ENCODE measurements around the gene GLCCI1.

GLCCI1 gene

GRCh38 chr7:7962851-7963250, 5.7 kb upstream of the GLCCI1 start:
- DNase-seq = no peak

DNA sequence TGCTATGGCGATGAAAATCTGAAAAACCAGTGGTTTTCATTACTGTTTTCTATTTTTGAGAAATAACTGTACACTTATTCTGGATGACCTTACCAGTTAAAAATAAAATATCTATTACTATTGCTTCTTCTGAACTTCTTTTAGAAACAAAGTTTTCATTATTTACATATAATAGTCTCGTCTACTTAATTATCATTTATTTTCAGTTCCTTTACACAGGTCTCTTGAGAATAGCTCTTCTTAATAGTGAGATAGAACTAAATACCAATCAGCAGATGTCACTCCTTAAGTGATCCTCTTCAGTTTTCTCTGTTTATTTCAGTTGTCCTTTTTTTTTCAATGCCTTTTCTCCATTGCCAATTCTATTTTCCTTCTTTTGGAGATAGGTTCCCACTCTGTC, 4.3 kb upstream of the GLCCI1 start:
- DNase-seq = no peak

DNA sequence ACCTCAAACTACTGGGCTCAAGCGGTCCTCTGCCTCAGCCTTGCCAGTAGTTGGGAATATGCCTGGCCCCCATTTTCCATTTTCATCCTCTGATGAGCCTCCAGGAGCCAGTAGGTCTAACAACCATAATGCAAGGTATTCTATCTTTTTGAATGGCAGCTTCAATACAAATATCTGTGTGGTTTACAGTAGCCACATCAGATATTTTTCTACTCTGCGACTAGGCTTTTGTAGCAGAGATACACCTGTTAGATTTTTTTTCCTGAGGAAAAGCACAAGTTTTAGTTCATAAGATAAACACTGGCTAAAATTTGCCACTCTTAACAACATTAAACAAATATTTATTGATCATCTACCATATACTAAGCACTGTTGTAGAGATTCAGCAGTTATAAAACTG, 3.9 kb upstream of the GLCCI1 start:
- no peak for DNase-seq

DNA sequence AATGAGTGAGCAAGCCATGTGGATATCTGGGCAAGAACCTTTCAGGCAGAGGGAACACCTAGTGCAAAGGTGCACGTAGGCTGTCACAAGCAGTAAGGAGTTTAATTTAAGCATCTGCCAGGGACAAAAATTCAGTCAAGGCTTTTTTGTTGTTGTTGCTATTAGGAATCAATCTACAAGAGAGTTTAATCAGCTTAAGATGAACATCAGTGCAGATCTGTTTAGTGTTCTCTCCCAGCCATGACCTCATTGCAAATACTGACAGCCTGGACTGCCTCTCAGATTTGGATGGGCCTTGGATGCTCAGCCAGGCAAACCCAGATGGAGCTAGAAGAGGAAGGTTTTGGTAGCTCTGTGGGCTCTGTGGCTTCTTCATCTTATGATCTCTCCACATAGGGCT, 3.3 kb upstream of the GLCCI1 start:
- no peak for DNase-seq

DNA sequence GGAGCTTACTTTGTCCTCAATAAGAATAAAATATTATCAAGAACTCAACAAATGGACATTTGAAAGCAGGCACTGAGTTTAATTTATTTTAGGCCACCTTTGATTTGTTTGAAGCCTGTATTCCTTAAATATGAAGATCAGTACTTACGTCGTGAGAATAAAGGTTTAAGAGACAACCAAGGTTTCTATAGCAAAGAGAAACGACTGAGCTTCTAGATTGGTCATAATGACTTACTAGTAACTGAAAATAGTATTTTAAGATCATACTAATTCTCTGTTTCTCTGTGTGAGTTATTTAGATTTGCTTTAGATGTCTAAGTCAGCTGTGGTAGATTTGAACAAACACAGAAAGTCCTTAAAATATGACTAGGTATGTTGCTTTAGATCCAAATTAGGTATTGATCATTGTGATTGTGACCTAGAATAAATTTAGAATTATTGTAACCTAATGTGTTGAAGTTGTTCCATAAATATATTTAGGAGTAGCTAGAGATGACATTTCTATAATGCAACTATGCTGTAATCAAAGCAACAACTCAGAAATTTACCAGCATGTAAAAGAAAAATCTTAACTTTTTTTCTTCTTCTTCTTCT, 2.4 kb upstream of the GLCCI1 start:
- no peak for DNase-seq

GRCh38 chr7:7967886-7968543, 581 bp upstream of the GLCCI1 start:
- DNase-seq = no peak

DNA sequence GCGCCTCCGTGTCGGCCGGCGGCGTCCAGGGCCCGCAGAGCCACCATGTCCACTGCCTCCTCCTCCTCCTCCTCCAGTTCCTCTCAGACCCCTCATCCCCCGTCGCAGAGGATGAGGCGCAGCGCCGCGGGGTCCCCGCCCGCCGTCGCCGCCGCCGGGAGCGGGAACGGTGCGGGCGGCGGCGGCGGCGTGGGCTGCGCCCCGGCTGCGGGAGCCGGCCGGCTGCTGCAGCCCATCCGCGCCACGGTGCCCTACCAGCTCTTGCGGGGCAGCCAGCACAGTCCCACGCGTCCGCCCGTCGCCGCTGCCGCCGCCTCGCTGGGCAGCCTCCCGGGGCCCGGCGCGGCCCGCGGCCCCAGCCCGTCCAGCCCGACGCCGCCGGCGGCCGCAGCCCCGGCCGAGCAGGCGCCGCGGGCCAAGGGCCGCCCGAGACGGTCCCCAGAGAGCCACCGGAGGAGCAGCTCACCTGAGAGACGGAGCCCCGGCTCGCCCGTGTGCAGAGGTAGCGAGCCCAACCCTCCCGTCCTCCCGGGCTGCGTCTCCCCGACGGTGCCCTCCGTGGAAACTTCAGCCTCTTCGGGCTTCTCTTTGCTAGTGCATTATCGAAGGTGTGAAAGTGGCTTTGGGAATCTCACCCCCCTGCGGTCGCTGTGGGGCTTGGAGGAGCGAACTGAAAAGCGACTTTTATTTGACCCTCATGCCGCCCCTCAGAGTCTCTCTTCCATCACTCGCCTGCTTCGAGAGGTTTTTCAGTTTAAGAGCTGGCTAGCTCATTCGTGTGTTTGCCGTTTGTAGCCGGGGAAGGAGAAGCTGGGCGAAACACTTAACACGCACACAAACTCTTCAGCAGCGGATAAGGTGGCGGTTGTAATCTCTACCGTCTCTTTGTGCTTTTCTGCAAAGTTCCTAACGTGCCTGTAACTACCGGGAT, 975 bp downstream of the GLCCI1 start:
- peak in 31 of 56 donors; percentile 4 to 68 (median 39) for DNase-seq

DNA sequence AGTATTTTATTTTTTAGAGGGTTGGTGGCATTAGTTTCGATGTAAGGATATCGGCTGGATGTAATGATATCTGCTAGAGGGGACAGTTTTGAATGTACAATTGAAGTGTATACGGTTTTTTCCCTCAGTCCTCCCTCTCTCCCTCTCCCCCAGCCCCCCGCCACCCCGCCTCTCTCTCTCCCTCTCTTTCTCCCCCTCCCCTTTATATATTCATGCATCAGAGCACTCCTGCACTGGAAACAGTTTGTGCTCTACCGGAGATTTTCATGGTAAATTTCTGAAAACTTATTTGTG, 1.6 kb downstream of the GLCCI1 start:
- DNase-seq = peak in 5 of 56 donors; percentile 29 to 46 (median 38)

GRCh38 chr7:7970531-7971307, 2.1 kb downstream of the GLCCI1 start:
- DNase-seq = peak in 12 of 56 donors; percentile 1 to 33 (median 6)

DNA sequence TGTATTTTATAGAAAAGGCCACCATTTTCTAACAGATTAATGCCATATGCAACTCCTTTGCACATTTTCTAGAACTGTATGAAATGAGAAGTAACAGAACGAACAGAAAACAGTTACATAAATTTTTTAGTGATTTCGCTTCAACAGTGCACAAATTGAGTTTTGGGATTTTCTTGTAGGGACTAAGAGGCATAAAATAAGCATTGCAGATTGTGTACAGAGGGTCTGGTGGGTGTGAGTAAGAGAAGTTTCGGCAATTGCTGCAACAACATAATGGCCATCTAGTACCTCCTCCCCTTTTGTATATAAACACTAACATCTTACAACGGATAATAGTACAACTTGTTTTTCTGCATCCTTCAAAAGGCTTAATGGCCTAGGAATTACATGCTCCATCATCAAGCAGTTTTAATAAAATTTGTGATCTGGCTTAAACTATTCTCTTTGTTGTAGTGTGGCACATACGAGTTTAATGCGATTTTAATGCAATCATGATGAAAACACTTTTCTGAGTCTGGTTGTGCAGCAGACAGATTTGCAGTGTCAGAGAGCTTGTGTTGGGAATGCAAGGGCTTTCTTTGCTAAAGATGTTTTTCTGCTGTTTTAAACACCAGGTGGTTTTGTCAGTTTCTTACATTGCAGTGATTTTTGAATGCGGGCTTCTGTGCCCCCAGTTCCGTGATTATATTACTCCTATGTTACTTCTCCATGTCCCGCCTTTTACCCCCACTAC, 2.9 kb downstream of the GLCCI1 start:
- peak in 1 of 56 donors; percentile 43 for DNase-seq

GRCh38 chr7:7972128-7972527, 3.5 kb downstream of the GLCCI1 start:
- DNase-seq = peak in 21 of 56 donors; percentile 3 to 43 (median 11)

- no peak for DNase-seq
Measured at GRCh38 chr7:7972922-7973594, 4.5 kb downstream of the GLCCI1 start.

DNA sequence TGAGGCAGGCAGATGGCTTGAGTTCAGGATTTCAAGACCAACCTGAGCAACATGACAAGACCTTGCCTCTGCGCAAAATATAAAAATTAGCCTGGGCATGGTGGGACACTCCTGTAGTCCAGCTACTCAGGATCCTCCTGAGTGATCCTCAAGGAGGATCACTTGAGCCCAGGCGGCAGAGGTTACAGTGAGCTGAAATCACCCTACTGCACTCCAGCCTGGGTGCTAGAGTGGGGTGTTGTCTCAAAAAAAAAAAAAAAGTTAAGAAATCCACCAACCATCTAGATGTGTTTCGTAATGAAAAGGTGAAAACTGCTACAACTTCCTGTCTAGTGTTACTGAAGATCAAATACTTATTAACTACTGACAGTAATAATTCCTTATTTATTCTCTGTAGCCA, 8.1 kb downstream of the GLCCI1 start:
- DNase-seq = no peak

DNA sequence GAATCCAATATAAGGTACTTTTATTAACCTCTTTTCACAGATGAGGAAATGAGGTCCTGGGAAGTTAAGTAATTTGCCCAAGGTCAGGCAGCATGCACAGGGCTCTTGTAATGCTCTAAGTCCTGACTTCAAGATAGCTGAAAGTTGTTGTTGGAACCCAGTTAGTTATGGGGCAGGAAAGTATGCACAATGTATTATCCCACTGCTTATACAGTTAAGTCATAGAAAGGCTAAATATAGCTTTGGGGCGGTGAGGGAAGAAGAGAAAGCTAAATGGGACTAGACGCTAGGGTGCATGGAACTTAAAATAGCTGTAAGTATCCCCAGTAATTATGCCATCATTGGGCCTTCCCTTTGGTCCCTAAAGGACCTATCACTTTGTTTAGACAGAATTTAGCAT, 9.2 kb downstream of the GLCCI1 start:
- DNase-seq = no peak

GRCh38 chr7:7978860-7979259, 10.3 kb downstream of the GLCCI1 start:
- no peak for DNase-seq

DNA sequence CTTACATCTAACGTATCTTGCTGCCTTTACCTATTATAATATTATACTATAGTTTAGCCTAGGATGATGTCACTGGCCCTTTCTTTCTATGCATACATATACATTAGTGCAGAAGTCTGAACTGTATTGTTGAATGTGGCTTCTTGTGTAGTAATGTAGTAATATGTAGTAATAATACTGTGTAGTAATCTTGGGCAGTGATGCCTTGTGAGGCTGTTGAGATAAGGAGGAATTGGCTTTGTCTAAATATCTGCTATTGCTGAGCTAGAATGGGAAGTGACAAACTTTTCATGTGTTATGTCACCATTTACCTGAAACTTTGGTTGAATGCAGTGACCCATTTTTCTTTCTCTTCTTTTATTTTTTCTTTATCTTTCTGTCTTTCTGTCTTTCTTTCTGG, 11.0 kb downstream of the GLCCI1 start:
- DNase-seq = no peak

GRCh38 chr7:7980134-7980533, 11.5 kb downstream of the GLCCI1 start:
- no peak for DNase-seq

DNA sequence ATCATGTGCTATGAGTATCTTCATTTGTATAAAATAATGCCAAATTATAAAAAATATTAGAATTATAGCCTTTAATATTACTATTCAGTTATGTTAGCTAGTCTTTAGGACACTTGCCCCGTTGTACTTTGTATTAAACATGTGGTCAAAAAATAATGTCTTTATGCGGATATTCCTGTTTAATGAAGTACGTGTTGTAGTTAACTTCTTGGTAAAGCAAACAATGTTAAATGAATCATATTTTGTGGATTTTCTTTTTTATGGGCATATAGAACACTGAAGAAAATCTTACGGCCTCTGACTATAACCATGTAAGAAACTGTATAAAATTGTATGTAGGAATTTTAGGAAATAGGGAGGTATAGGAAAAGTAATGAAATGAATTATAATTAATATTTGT, 14.3 kb downstream of the GLCCI1 start:
- DNase-seq = no peak

DNA sequence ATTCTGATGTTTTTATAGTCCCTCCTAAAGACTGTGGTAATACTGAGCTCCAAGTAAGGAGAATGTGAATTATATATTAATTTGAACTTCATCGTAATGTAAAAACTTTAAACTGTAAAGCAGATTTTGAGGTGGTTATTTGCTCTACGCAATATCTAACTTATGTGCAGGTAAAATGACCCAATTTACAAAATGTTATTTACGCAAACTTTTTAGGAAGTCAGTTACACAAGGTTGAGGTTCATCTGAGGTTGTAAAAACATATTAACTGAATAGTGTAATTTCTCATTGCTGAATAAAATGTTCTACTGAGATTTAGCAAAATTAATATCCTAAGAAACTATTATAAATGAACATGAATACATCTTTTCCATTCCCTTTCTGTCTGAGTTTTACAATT, 15.8 kb downstream of the GLCCI1 start:
- DNase-seq = no peak

DNA sequence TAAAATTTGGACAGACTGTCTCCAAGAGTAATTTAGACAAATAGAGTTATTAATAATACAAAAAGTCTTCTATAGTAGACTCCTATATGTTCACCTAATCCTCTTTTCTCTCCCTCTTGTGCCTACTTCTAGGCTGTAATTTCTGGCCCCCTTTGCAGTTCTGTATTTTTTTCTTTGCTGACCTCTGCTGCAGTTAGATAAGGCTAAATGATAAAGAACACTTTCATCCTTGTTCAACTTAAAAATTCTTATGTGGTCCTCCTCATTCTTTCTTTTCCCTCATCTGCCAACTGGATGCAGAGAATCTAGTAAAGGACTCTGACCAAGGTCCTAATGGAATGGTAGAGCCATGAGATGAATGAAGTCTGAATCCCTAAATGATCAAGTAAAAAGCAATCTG, 20.1 kb downstream of the GLCCI1 start:
- DNase-seq = no peak

GRCh38 chr7:7989133-7989532, 20.5 kb downstream of the GLCCI1 start:
- DNase-seq = no peak

All from amygdala (tissue), 56 donors.